Stimulated activated naive CD8-positive, alpha-beta T cell treated with anti-CD3 and anti-CD28 coated beads, Interleukin-15, Interleukin-2, amounts not matched to agents 100 ng/mL and 50 ng/mL, for 24 hours (primary cell): Measurements from ENCODE around the gene POLN.

Source experiments
- H3K27ac Mint-ChIP-seq: one replicate; pipeline ENCODE4 v1.8.0; 2021; ENCODE audit warnings: mild to moderate bottlenecking, mixed read lengths
- H3K27me3 Mint-ChIP-seq: one replicate; pipeline ENCODE4 v1.8.0; 2021; ENCODE audit warnings: mixed read lengths
- H3K36me3 Mint-ChIP-seq: one replicate; pipeline ENCODE4 v1.8.0; 2021; ENCODE audit warnings: low read depth, mixed read lengths
- H3K4me1 Mint-ChIP-seq: one replicate; pipeline ENCODE4 v1.8.0; 2021; ENCODE audit warnings: low read depth, mixed read lengths
- H3K4me3 Mint-ChIP-seq: one replicate; pipeline ENCODE4 v1.8.0; 2021; ENCODE audit warnings: mild to moderate bottlenecking, mixed read lengths
- H3K9me3 Mint-ChIP-seq: one replicate; pipeline ENCODE4 v1.8.0; 2021; ENCODE audit warnings: mixed read lengths

The POLN gene

DNA sequence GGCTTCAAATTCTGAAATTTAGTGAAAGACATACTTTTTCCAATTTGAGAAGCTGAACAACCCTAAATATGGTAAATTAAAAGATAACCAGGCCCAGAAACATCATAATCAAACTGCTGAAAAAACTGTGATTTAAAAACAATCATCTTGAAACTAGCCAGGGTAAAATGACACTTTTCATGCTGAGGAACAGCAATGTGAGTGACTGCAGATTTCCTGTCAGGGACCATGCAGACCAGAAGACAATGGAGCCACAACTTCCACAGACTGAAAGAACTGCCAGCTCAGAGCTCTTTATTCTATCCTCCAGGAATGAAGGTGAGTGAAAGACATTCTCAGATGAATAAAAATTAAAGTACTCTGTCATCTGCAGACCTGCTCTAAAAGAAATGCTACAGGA, 109.5 kb downstream of the POLN start:
- Mint-ChIP-seq H3K36me3 (peaks cover 11% of the 10 kb centered on the region), H3K27me3 (no peaks in the 10 kb centered on the region), H3K9me3 (peaks cover 15% of the 10 kb centered on the region), H3K4me3 (no peak overlapping the region), H3K27ac (no peak overlapping the region), H3K4me1 (peaks cover 12% of the 10 kb centered on the region)

DNA sequence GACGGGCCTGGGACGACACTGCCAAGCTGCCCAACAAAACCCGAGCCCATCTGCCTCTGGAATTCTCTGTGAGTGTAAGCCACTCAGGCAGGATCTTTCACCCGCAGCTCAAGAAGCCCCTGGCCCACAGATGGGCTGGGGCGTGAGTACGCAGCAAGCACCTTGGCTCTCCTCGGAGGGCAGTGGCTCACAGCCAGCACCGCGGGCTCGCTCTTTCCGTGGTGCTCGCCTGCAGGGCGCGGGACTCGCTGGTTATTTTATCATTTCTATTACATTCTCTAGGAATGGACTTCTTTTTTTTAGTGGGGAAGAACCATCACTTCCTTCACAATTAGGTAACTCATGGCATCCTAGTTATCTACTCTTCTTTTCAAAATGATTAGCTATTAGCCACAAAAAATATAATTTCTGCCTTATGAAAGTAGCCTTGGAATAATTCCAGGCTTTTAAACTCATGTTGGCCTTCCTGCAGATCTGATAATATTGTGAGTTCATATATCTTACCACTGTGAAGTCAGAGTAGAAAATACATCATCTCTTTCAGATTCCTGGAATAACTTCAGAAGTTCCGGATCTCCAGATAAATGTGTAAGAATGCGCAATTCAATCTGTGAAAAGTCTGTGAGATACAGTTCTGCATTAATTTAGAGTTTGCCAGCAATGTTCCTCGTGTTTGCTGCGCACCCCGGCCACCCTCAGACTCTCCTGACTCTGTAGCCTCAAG, 114.2 kb downstream of the POLN start:
- Mint-ChIP-seq H3K9me3 (peaks cover 12% of the 10 kb centered on the region), H3K4me3 (no peak overlapping the region), H3K27me3 (no peaks in the 10 kb centered on the region), H3K36me3 (peaks cover 11% of the 10 kb centered on the region), H3K27ac (no peak overlapping the region), H3K4me1 (no peaks in the 10 kb centered on the region)

- no peaks in the 10 kb centered on the region for H3K4me1 Mint-ChIP-seq
- no peak overlapping the region for H3K4me3 Mint-ChIP-seq
- peaks cover 3% of the 10 kb centered on the region for H3K9me3 Mint-ChIP-seq
- no peaks in the 10 kb centered on the region for H3K27me3 Mint-ChIP-seq
- peaks cover under 1% of the 10 kb centered on the region for H3K36me3 Mint-ChIP-seq
- H3K27ac Mint-ChIP-seq = no peak overlapping the region
Measured at GRCh38 chr4:2126309-2127043, 115.4 kb downstream of the POLN start.

- no peak overlapping the region for H3K4me3 Mint-ChIP-seq
- H3K9me3 Mint-ChIP-seq = no peaks in the 10 kb centered on the region
- H3K4me1 Mint-ChIP-seq = no peaks in the 10 kb centered on the region
- no peaks in the 10 kb centered on the region for H3K36me3 Mint-ChIP-seq
- no peaks in the 10 kb centered on the region for H3K27me3 Mint-ChIP-seq
- H3K27ac Mint-ChIP-seq = no peak overlapping the region
Measured at GRCh38 chr4:2125831-2126230, 116.1 kb downstream of the POLN start.

GRCh38 chr4:2125023-2125422, 116.9 kb downstream of the POLN start:
- no peak overlapping the region for H3K27ac Mint-ChIP-seq
- H3K4me1 Mint-ChIP-seq = no peaks in the 10 kb centered on the region
- no peak overlapping the region for H3K4me3 Mint-ChIP-seq
- no peaks in the 10 kb centered on the region for H3K27me3 Mint-ChIP-seq
- H3K36me3 Mint-ChIP-seq = no peaks in the 10 kb centered on the region
- H3K9me3 Mint-ChIP-seq = no peaks in the 10 kb centered on the region

DNA sequence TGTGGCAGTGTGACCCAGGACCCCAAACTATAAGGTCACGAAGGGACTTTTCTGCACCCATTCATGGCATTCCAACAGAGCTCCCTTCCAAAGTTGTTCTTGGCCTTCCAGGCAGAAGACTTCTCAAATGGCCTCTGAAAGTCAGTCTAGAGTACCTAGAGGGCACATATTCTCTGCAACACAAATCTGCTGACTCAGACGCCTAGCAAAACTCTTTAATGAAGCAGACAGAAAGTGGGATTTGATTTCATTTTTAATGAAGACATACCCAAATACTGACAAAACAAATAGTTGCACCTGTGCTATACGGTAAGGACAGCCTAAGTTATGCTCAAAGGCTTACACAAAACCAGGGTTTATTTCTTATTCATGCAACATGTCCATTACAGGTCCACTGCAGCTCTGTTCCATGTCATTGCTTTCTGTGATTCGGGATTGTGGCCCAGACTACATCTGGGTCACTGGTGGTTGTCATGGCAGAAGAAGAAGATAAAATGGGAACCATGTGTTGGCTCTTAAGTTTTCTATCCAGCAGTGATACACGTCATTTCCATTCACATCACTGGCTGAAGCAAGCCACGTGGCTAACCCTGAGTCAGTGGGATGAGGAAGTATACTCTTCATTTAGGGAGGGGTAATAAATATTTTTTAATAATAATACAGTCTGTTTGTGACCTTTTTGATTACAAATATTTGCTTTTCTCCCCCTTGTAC, 125.1 kb downstream of the POLN start:
- Mint-ChIP-seq H3K4me1 (no peaks in the 10 kb centered on the region), H3K4me3 (no peak overlapping the region), H3K27me3 (no peaks in the 10 kb centered on the region), H3K9me3 (no peaks in the 10 kb centered on the region), H3K27ac (no peak overlapping the region), H3K36me3 (no peaks in the 10 kb centered on the region)

DNA sequence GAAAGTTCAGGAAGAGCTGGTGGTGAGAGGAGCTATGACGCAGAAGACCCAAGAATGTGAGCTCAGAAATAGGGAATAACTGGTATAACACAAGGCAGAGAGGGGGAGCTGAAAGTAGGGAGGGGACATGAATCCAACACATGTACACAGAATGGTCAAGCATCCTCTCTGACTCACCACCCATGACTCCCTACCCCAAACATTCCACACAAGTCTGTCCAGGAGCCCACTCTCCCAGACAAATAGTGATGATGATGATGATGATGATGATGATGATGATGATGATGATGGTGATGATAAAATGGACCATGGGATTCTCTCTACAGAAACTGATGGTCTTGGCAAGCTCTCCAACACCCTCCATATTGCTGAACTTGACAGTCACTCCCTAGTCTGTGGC, 136.4 kb downstream of the POLN start:
- Mint-ChIP-seq H3K9me3 (peaks cover 15% of the 10 kb centered on the region), H3K4me3 (no peak overlapping the region), H3K36me3 (peaks cover 4% of the 10 kb centered on the region), H3K27me3 (peaks cover 25% of the 10 kb centered on the region), H3K4me1 (peaks cover 9% of the 10 kb centered on the region), H3K27ac (no peak overlapping the region)

- peaks cover 15% of the 10 kb centered on the region for H3K9me3 Mint-ChIP-seq
- no peak overlapping the region for H3K4me3 Mint-ChIP-seq
- peaks cover 19% of the 10 kb centered on the region for H3K27me3 Mint-ChIP-seq
- H3K36me3 Mint-ChIP-seq = peaks cover 4% of the 10 kb centered on the region
- H3K27ac Mint-ChIP-seq = no peak overlapping the region
- H3K4me1 Mint-ChIP-seq = peaks cover 9% of the 10 kb centered on the region
Measured at GRCh38 chr4:2104556-2105345, 137.2 kb downstream of the POLN start.

DNA sequence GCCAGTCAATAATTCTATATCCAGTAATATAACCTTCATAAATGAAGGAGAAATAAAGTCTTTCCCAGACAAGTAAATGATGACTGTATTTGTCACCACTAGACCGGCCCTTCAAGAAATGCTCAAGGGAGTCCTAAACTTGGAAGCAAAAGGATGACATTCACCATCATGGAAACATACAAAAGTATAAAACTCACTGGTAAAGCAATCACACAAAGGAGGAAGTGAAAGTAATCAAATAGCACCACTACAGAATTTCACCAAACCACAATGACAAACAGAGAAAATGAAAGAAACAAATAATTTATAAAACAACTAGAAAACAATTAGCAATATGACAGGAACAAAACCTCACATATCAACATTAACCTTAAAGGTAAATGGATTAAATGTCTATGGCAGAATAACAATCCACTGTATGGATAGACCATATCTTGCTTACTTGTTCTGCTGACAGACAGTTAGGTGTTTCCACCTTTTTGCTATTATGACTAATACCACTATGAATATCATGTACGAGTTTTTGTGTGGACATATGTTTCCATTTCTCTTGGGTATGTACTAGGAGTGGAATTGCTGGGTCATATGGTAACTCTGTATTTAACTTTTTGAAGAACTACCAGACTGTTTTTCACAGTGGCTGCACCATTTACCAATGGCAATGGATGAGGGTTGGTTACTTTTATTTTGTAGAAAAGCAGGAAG, 137.9 kb downstream of the POLN start:
- Mint-ChIP-seq H3K4me1 (peaks cover 8% of the 10 kb centered on the region), H3K27ac (no peak overlapping the region), H3K36me3 (peaks cover 4% of the 10 kb centered on the region), H3K9me3 (peaks cover 15% of the 10 kb centered on the region), H3K27me3 (peaks cover 15% of the 10 kb centered on the region), H3K4me3 (no peak overlapping the region)

DNA sequence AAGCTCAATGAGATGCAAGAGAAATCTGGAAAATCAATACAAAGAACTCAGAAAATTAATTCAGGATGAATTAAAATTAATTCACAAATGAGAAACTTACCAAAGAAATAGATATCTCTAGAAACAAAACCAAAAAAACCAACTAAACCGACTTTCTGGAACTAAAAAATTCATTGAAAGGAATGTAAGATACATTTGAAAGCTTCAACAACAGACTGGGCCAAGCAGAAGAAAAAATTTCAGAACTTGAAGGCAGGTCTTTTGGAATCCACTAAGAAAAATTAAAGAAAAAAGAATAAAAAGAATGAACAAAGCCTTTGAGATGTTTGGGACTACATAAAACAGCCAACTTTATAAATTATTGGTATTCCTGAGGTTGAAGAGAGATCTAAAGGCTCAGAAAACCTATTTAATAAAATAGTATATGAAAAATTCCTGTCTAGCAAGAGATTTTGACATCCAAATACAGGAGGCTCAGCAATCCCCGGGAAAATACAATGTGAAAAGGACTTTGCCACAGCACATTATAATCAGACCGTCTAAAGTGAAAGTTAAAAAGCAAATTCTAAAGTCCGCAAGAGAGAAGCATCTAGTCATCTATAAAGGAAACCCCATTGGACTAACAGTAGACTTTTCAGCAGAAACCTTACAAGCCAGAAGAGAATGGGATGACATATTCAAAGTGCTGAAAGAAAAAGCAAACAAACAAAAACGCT, 138.6 kb downstream of the POLN start:
- Mint-ChIP-seq H3K9me3 (peaks cover 15% of the 10 kb centered on the region), H3K36me3 (peaks cover 4% of the 10 kb centered on the region), H3K4me1 (peaks cover 2% of the 10 kb centered on the region), H3K27ac (no peak overlapping the region), H3K4me3 (no peak overlapping the region), H3K27me3 (peaks cover 10% of the 10 kb centered on the region)

GRCh38 chr4:2102045-2102883, 139.7 kb downstream of the POLN start:
- no peaks in the 10 kb centered on the region for H3K4me1 Mint-ChIP-seq
- H3K9me3 Mint-ChIP-seq = peaks cover 15% of the 10 kb centered on the region

DNA sequence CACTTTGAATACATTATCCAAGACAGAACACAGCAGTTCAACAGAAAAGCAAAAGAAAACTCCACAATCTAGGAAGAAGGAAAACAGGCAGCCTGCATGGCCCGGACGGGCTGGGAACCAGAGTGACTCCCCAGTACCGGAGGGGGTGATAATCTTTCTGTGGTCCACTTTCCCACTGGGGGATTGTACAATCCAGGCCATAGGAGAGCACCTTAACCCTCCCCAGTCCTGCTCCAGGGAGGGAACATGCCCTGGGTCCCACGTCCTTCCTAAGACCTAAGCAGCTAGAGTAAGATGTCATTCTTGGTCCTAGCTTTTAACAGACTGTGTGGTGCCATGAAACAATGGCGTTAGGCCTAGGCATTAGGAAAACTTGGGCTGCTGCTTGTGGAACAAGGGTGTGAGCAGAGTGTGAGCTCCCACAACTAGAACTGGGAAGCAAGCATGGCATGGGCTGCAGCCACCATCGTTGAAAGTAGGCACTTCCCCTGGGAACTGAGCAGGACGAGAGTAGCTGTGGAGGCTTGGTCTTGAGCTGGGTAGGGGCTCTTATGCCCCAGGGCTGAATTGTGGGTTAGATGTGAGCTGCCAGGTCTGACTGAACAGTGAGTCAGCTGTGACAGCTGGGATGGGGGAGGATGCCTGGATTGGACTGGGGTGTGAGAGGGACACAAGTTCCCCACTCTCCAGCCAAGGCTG, 140.4 kb downstream of the POLN start:
- Mint-ChIP-seq H3K27ac (no peak overlapping the region), H3K4me3 (no peak overlapping the region), H3K4me1 (no peaks in the 10 kb centered on the region), H3K36me3 (peaks cover 11% of the 10 kb centered on the region), H3K27me3 (peaks cover 8% of the 10 kb centered on the region), H3K9me3 (peaks cover 20% of the 10 kb centered on the region)

More at GRCh38 chr4:2102045-2102883, 139.7 kb downstream of the POLN start:
- H3K27ac Mint-ChIP-seq = no peak overlapping the region
- no peak overlapping the region for H3K4me3 Mint-ChIP-seq
- H3K27me3 Mint-ChIP-seq = peaks cover 5% of the 10 kb centered on the region
- H3K36me3 Mint-ChIP-seq = peaks cover 4% of the 10 kb centered on the region
